Midbrain (tissue), 1 donor: ENCODE data around the gene ZIC4.

Experiments used
- DNase-seq: peaks from one replicate; lab custom pipeline; 2025; lab: John Stamatoyannopoulos, UW

ZIC4 gene

GRCh38 chr3:147351301-147351700 lies 55.0 kb downstream of the ZIC4 start:
- DNase-seq = no peak

GRCh38 chr3:147348976-147349375 lies 57.4 kb downstream of the ZIC4 start:
- DNase-seq = no peak

GRCh38 chr3:147343926-147344325 lies 62.4 kb downstream of the ZIC4 start:
- no peak for DNase-seq

DNA sequence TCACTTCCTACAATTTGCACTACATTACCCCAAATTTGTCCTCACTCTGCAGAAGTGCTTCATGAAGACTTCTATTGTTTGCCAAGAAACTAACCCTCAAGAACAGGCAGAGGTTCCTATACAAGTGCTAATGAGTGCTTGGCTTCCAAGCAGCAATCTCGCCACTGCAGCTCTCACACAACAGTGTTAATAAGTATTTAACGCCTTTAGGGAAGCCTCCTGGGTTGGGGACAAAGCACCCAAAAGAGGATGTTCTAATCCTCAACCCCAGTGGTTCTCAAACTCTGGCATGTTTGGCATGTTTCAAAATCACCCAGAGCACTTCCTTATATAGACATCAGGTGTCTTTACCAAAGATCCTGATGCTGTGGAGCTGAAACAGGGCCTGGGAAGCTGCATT lies 64.6 kb downstream of the ZIC4 start:
- DNase-seq = no peak

- no peak for DNase-seq
These were observed 69.6 kb downstream of the ZIC4 start for GRCh38 chr3:147336543-147337278.
